HUES6 (cell line): ENCODE measurements around the gene DNASE1L1.

ENCODE experiments used
- H3K27ac ChIP-seq: 2 replicates; pipeline ENCODE4 v1.7.0; 2013; ENCODE audit warnings: low read depth, mild to moderate bottlenecking, low read length, inconsistent platforms
- H3K27me3 ChIP-seq: 2 replicates; pipeline ENCODE4 v1.6.1; 2013; ENCODE audit warnings: low read length; ENCODE audit not compliant: control insufficient read depth, insufficient read depth
- H3K36me3 ChIP-seq: 2 replicates; pipeline ENCODE4 v1.6.1; 2013; ENCODE audit warnings: low read length; ENCODE audit not compliant: control insufficient read depth, insufficient read depth
- H3K4me1 ChIP-seq: 2 replicates; pipeline ENCODE4 v1.6.1; 2013; ENCODE audit warnings: low read length; ENCODE audit not compliant: control insufficient read depth, insufficient read depth
- H3K4me3 ChIP-seq: 2 replicates; pipeline ENCODE4 v1.5.1; 2013; ENCODE audit warnings: low read depth, low read length
- H3K9ac ChIP-seq: one replicate; pipeline ENCODE4 v1.6.1; 2013; ENCODE audit warnings: mild to moderate bottlenecking, low read length
- H3K9me3 ChIP-seq: 2 replicates; pipeline ENCODE4 v1.6.1; 2013; ENCODE audit warnings: low read depth, low read length; ENCODE audit not compliant: control insufficient read depth, insufficient read depth

DNASE1L1 gene

DNA sequence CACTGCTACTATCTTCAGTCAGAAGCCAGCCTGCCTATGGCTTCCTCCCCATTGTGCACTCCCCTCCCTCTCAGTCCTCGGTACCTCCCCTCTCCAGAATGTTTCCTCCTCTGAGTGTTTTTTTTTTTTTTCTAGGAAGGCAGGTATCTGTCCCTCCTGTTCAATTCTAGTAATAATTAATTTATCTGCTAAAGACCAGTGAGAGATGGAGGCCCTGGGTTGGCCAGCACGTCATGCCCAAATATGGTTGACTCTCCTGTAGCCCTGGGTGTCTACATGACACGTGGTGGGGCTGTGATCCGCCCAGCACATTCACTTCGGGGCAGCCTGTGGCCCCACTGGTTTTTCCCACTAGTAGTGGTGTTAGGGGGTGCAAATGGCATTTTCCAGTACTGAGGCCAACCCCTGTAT, 36.4 kb downstream of the DNASE1L1 start:
- Histone ChIP-seq H3K36me3 (peaks cover 24% of the 10 kb centered on the region), H3K9me3 (peaks cover 2% of the 10 kb centered on the region; the same call in 1 of the 2 replicates), H3K4me1 (peaks cover 33% of the 10 kb centered on the region; the same call in 1 of the 2 replicates), H3K9ac (peak overlapping the region; percentile 82), H3K27ac (peak overlapping the region; percentile 84; the same call in 1 of the 2 replicates), H3K27me3 (no peaks in the 10 kb centered on the region), H3K4me3 (peak overlapping the region; percentile 66)

DNA sequence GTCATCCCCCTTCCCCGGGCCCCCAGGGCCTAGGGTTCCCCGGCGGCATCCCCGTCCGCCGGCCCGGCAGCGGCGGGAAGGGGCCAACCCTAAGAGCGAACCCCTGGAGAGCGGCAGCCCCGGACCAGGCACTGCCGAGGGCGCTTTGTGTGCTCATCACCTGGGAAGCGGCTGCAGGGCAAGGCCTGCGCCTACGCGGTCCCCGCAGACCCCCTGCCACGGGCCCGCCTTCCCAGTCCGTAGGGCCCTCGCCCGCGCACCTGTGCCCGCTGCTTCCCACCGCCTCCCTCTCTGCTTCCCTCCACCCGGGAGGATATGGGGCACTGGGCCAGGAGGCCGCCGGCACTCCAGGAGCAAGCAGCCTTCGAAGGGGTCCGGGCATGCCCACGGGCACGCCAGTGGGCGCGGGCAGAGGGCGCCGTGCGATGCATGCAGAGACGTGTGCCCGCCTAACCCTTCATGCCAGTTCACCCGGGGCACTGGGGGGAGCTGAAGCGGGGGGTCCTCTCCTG, 37.2 kb downstream of the DNASE1L1 start:
- Histone ChIP-seq H3K4me3 (peak overlapping the region; percentile 66), H3K27ac (peak overlapping the region; percentile 84; the same call in 1 of the 2 replicates), H3K27me3 (no peaks in the 10 kb centered on the region), H3K9ac (peak overlapping the region; percentile 82), H3K9me3 (peaks cover 2% of the 10 kb centered on the region; the same call in 1 of the 2 replicates), H3K4me1 (peaks cover 34% of the 10 kb centered on the region; the same call in 1 of the 2 replicates), H3K36me3 (peaks cover 32% of the 10 kb centered on the region)

DNA sequence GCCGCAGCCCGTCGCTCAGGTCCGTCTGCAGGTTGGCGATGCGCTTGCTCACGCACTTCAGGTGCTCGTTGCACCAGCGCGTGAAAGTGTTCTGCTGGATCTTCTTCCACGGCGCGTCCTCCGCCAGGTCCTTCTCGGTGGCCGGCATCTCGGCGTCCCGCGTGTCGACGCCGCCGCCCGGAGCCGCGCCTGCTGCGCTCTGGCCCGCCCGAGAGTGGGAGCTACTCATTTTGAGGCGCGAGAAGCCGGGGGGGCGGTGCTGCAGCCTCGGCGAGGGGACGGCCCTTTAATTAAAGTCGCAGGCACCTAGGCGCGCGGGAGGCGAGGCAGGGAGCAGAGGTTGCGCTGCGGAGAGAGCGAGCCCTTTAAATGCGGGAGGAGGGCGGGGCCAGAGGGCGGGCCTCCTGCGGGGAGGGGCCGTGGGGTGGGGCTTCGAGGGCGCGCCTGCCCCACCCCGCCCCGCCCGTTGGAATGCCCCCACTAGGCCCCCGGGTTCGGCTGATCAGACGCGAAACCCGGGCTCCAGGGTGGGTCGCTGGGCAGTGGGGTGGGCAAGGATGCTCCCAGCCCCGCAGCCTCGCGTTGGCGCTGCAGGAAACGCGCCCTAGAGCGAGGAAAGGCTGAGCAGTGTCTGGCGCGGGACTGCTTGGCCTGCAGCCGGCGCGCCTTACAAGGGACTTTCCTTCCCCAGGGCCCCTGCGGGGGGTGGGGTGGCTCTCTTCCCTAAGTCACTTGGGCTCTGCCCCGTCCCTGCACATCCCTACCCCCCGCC, 37.9 kb downstream of the DNASE1L1 start:
- no peaks in the 10 kb centered on the region for H3K27me3 ChIP-seq
- H3K9me3 ChIP-seq = peaks cover 3% of the 10 kb centered on the region; the same call in 1 of the 2 replicates
- H3K9ac ChIP-seq = peak overlapping the region; percentile 99
- peaks cover 38% of the 10 kb centered on the region for H3K36me3 ChIP-seq
- H3K27ac ChIP-seq = peak overlapping the region; percentile 98; the same call in 1 of the 2 replicates
- peaks cover 34% of the 10 kb centered on the region; the same call in 1 of the 2 replicates for H3K4me1 ChIP-seq
- peak overlapping the region; percentile 94 for H3K4me3 ChIP-seq

DNA sequence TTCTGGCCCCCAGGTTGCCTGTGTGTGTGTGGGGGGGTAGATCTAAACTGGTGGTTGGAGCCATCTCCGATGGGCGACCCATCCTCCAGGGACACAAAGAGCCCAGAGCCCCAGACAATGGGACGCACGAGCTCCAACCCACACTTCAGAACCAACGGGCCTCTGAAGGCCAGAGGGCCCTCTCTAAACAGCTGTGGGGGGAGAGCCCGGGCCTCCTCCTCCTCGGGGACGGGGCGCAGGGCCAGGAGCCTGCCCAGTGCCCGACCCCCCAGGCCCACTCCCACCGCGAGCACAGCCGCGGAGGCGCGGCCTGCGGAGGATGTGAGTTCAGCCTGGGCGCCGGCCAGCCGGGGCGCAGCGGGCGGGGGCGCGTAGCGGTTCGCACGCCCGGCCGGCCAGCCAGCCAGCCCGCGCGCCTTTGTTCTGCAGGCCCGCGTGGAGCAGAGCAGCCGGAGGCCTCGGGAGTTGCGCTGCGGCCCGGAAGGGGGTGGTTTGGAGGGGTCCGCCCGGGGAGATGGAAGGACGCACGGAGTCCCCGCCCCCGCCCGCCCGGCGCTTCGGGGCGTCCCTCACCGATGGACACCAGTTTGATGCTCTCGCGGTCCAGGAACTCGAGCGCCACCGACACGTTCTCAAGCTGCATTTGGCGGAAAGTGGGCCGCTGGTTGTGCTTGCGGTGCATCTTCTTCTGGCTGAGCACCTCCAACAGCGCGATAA, 38.6 kb downstream of the DNASE1L1 start:
- Histone ChIP-seq H3K4me1 (peaks cover 34% of the 10 kb centered on the region; the same call in 1 of the 2 replicates), H3K27me3 (no peaks in the 10 kb centered on the region), H3K9me3 (peaks cover 7% of the 10 kb centered on the region; the same call in 1 of the 2 replicates), H3K9ac (peak overlapping the region; percentile 99), H3K4me3 (peak overlapping the region; percentile 94), H3K27ac (peak overlapping the region; percentile 98), H3K36me3 (peaks cover 46% of the 10 kb centered on the region)

DNA sequence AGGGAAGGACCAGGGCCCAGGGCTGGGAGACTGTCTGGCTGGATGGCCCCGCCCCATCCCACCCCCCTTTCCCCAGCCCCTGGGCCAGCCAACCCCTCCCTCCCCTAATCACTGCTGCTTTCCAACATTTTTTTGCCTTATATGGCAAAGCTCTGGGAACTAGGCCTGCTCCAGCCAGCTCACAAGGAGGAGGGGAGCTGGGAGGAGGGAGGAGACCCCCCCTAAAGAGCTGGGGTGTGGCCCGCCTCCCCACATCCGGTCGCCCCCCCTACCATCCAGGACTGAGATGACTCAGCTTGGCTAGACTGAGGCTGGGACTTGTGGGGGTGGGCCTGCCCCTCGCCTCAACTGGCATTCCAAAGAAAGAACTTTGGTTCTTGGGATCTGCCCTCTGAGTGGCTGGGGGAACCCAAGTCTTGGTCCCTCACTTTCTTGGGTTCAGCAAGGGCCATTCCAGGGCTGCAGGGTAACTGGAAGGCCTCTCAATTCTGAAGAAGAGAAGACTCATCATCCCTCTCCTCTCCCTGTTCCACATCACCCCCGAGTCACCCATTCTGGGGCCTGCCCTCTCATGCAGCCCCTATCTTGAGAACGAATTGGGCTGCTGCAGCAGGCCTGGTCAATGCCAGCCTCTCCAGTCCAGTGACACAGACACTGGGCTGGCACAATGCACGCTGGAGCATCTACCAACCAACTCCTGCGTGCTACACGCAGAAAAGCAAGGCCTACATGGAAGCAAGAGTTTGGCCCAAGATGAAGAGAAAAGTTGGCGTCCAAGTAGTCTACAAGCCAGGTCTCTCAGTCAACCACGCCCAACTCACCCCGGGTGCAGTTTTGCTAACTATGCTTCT, 39.4 kb downstream of the DNASE1L1 start:
- H3K36me3 ChIP-seq = peaks cover 54% of the 10 kb centered on the region
- peak overlapping the region; percentile 98 for H3K27ac ChIP-seq
- H3K9ac ChIP-seq = peak overlapping the region; percentile 99
- H3K4me1 ChIP-seq = peaks cover 31% of the 10 kb centered on the region; the same call in 1 of the 2 replicates
- peaks cover 7% of the 10 kb centered on the region; the same call in 1 of the 2 replicates for H3K9me3 ChIP-seq
- no peaks in the 10 kb centered on the region for H3K27me3 ChIP-seq
- H3K4me3 ChIP-seq = peak overlapping the region; percentile 94

DNA sequence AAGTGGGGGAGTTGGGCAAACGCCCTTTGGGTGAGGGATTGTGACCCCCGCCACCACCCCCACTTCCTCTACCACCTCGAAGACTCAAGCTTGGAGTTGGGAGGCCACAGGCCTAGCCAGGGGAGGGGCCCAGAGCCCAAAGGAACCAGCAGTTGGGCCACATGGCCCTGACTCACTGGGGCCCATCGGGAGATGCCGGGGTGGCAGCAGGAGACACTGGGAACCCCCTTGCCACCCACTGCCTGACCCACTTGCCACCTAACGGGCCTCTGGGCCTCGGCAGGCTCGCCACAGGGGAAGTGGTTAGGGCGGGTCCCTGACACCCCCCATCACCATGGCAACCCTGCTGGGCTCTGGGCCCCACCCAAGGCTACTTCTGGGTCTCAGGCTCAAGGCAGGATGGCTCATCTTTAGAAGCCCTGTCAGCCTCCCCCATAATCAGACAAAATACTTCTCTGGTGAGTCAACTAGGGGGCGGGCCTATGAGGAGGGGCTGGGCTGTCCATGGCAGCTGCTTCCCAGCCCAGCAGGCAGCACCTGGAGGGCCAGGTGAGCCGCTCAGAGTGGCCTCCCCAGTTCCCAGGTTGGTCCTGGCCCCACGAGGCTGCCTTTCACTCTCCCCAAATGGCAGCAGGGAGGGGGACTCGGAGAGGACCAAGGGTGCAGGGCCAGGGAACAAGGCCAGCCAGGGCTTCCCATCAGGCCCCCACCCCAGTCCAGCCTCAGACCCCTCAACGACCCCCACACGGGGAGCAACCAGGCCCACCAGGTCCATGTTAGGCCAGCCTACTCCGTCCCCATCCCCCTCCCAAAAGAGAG, 40.2 kb downstream of the DNASE1L1 start:
- Histone ChIP-seq H3K4me1 (peaks cover 27% of the 10 kb centered on the region; the same call in 1 of the 2 replicates), H3K4me3 (peak overlapping the region; percentile 94), H3K27me3 (no peaks in the 10 kb centered on the region), H3K9ac (peak overlapping the region; percentile 99), H3K36me3 (peaks cover 62% of the 10 kb centered on the region), H3K27ac (peak overlapping the region; percentile 98), H3K9me3 (peaks cover 7% of the 10 kb centered on the region; the same call in 1 of the 2 replicates)

DNA sequence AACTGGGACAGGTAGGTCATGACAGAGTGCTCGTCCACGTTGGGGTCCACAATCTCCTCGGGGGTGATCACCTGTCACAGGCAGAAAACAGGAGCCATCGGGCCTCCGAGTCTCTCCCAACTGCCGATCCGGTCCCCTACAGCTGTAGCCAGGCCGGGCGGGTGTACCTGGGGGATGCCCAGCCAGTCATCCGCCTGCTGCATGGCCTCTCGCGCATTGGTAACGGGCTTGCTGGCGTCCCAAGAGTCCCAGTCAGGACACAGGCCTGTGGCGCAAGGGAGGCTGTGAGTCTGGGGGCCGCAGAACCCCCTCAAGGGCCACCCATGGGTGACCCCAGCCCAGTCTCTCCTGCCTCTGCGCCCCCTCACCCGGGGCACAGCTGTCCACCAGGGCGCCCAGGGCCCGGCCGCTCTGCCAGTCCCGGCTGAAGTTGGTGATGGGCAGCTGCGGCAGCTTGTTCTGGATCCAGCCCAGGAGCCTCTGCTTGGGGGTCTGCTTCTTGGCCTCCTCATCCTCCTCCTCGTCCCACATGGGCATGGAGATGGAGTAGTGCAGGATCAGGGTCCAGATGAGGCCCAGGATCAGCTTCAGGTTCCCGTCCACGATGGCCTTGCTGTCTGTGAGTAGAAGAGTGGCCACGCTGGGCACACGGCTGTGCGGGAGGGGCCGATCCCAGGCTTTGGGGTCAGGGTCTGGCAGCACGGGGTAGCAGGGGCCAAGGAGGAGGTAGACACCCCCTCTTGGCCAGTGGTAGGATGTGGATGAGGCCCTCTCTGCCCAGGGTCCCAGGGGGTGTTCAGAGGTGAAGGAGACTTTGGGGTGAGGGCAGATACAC, 41.4 kb downstream of the DNASE1L1 start:
- H3K36me3 ChIP-seq = peaks cover 71% of the 10 kb centered on the region
- H3K9ac ChIP-seq = peak overlapping the region; percentile 99
- H3K27ac ChIP-seq = peak overlapping the region; percentile 98; the same call in 1 of the 2 replicates
- peak overlapping the region; percentile 94; the same call in 1 of the 2 replicates for H3K4me3 ChIP-seq
- peaks cover 7% of the 10 kb centered on the region; the same call in 1 of the 2 replicates for H3K9me3 ChIP-seq
- H3K4me1 ChIP-seq = peaks cover 19% of the 10 kb centered on the region; the same call in 1 of the 2 replicates
- no peaks in the 10 kb centered on the region for H3K27me3 ChIP-seq

DNA sequence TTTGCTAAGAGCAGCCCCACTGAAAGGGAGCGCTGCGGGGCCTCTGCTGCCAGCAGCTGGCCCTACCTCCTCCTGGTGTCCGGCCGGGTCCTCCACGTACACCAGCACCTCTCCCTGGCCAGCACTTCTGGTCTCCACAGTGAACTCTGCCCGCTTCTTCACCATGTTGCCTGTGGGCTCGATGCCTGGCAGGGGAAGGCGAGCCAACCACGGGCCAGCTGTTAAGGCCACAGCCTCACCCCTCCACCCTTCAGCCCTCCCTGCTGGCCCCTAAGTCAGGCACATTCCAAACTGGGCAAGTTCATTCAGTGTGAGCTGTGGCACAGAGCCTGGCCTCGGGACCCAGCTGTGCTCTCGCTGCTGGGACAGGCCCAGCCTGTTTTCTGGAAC, 42.4 kb downstream of the DNASE1L1 start:
- Histone ChIP-seq H3K27ac (peak overlapping the region; percentile 9; the same call in 1 of the 2 replicates), H3K9me3 (peaks cover 14% of the 10 kb centered on the region; the same call in 1 of the 2 replicates), H3K27me3 (no peaks in the 10 kb centered on the region), H3K4me3 (no peak overlapping the region), H3K4me1 (peaks cover 11% of the 10 kb centered on the region; the same call in 1 of the 2 replicates), H3K9ac (peak overlapping the region; percentile 54), H3K36me3 (peaks cover 81% of the 10 kb centered on the region)
